ENCODE measurements around the gene POLE.

Gene POLE

GRCh38 chr12:132651444-132652100 is 35.6 kb downstream of the POLE start:
- DNase-seq: no peak

DNA sequence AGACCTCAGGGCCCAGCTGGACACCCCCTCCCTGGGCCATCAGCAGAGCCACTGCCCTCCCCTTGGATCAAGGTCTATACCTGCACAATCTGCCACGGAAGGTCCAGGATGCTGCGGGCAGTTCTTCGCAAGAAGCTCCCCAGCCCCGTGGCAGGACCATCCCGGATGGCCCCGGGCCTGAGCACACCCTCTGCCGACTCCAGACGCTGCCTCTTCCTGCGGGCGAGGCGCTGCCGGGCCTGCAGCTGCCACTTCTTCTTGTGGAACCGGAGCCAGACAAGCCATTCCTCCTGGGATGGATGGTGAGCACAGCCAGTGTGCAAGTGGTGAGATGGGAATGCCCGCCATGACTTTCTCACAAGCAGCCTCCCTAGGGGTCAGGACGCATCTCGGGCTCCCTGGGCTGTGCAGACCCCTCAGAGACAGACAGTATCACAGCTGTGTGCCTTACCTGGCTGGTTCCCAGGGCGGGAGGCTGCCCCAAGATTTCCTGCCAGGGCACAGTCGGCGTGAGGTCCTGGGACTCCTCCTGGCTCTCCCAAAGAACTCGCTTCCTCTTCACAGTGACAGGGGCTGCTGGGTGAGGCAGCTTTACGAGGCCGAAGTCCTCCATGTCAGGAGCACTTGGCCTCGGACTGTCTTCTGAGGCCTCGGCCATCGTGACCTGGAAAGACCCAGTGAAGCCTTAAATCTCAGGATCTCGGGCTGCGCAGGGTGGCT is 37.8 kb downstream of the POLE start:
- no peak for DNase-seq

- no peak for DNase-seq
These were observed 38.4 kb downstream of the POLE start for GRCh38 chr12:132648616-132649225.

DNA sequence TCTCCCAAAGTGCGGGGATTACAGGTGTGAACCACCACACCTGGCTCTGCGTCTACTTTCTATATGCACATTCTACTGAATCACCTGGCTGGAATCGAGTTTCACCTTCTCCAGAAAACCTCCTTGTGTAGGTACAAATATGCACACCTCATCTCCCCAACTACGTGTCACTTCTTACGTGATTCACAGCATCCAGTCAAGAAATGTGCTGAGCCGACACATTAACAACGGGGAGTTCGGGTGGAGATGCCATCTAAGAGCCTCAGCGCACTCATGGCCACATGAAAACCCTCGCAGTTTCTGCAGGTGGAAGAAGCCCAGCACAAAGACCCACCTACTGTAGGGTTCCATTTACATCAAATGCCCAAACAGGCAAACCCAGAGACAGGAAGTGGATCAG is 39.3 kb downstream of the POLE start:
- no peak for DNase-seq

DNA sequence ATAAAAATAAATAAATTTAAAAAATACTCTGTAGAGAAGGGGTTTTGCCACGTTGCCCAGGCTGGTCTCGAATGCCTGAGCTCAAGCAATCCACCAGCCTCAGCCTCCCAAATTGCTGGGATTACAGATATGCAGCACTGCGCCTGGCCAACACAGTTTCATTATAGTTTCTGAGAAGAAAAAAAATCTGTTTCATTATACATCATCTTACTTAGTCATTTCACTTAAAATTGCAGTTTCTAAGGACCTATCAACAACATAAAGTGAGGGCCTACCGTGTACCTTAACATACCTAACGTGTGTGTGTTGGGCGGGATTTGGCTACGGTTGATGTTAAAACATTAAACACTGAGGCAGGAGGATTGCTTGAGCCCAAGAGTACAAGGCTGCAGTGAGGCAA is 40.3 kb downstream of the POLE start:
- DNase-seq: no peak

DNA sequence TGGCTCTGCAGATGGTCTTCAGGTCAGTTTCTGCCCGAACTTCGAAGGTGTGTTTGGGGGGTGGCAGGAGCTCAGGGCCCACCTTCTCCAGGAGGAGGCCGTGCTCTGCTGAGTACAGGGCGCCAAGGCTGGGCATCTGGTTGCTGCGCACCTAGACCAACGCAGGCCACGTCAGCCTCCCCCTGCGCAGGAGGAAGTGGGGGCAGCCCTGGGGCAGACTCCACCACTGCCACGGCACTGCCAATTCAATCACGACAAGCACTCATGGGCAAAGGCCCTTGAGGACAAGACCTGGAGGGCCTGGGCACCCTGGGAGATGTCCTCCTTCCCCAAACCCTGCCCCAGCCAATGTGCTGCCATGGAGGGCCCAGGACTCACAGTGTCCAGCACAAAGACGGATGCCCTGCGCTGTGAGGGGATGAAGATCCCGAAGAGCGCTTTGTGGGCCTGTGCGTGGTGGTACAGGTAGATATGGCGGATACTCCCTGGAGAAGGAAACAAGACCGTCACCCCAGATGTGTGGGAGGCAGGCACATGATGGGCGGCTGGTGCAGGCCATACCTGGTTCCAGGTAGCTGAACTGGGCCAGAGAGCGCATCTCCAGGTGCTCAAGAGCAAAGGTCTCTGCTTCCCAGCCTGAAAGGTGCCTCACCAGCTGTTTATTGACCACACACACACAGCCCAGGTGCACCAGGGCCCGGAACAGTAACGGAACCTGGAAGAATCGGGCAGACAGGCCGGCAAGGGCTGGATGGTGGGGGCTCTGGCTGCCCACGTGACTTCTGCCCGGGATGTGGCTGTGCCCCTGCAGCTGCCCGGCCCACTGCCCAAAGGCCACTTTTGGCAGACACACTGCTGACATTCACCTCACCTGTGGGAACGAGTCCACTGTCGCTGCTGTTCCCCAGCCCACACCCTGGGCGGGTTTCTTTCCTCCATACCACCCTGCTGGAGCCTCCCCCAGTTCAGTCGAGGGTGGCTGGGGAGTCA is 44.0 kb downstream of the POLE start:
- no peak for DNase-seq

- DNase-seq: no peak
These were observed 45.1 kb downstream of the POLE start for GRCh38 chr12:132641811-132642650.

GRCh38 chr12:132640936-132641335 is 46.2 kb downstream of the POLE start:
- DNase-seq: no peak

- DNase-seq: no peak
These were observed 47.1 kb downstream of the POLE start for GRCh38 chr12:132639956-132640520.

- DNase-seq: no peak
These were observed 48.4 kb downstream of the POLE start for GRCh38 chr12:132638541-132639408.

DNA sequence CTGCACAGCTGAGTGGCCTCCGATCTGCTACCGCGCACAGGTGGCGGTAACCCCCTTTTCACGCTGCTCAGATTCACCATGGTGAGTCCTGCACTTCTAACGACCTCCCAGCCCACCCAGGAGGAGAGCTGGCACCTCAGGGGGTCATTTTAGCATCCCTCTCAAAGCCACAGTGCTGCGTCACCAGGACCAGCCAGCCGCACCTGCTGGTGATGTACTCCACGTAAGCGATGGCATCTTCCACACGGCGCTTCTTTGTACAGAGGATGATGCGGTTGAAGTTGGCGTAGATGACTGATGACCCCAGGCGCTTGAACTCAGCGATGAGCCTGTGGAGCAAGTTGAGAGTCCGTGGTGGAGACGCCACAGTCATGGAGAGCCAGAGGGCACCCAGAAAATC is 49.3 kb downstream of the POLE start:
- no peak for DNase-seq

DNA sequence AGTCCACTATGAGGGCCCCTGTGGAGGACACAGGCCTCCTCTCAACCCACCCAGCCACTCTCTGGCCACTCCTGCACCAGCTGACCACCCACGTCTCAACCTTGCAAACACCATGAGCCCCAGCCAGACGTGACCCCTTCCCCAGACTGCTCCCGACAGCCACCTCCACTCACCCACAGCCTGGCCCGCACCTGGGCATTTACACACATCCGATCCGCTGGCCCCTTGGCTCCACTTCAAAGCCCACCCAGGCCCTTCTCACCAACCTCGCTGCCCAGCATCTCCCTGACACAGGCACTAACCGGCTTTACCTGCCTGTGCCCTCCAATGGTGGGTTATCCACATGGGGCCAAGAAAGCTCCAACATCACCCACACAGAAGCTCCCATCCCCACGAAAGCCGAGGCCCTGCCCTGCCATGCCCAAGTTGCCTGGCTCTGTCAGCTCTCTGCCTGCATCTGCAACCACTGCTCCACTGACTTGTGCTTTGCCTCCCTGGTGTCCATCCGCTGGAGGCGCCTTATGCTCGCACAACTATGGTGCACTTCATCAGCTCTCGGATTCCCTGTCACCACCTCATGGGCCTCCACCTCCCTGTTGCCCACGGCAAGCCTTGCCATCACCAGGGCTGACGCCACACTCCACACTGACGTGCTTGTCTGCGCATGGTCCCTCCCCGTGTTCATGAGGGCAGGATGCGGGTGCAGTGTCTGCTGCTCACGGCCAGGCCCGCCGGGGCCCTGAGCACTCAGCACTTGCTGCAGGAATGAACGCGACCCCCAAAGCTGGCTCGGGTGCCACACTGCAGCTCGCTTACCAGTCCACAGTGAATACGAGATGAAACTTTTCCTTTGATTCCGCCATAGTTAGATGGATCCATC is 51.8 kb downstream of the POLE start:
- no peak for DNase-seq

DNA sequence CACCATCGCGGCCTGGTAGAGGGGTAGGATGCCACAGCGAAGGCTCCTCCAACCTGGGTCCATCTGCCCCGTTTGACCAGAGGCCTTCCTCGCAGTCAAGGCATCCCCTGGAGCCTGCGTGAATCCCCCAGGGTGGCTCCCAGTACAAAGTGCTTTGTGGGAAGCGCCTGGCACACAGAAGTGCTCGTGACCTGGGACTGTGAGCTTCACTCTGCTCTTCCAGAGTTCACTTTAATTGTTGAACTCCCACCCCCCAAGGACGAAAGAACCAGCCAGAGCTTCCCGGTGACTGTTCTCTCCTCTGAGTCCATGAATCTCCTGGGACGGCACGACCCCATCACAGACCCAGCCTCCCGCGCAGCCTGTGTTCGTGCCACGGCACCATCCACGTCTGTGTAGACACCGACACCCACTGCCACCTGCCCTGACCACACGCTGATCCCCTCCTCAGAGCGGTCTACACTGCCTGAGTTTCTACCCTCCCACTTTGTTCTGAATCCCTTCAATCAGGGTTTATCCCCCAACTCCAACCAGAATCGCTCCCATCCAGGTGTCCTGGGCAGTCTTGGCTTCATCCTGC is 52.6 kb downstream of the POLE start:
- DNase-seq: no peak

DNA sequence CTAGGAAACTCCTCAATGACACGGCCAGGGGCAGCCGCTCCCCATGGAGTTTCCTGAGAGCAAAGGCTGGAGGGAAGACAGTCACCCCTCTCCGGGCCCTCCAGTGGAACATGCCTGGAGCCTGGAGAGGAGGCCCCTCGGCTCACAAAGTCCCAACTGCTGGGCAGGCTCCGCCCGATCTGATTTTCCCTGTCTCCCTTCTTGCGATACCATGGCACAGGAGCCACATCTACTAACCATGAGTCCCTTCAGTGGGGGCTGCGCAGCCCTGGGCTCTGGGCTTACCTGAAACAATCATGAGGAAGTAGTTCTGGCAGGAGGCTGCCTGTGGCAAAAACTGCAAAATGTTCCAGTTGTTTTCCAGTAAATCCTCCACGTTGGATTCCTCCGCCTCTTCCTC is 53.2 kb downstream of the POLE start:
- no peak for DNase-seq

DNA sequence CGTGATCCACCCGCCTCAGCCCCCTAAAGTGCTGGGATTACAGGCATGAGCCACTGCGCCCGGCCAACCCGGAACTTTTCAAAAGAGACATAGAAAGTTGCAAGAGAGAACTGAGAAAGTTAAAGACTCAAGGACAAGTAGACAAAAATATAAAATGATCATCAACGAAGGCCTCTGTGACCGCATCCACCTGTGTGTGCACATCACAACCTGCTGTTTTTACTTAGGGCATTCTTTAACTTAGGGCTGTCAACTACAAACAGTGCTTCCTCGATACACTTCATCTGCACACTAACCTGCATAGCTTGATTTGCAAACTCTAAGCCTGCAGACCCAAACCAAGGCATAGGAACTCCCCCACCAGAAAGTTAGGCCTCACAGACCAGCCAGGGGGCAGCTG is 53.7 kb downstream of the POLE start:
- DNase-seq: no peak

DNA sequence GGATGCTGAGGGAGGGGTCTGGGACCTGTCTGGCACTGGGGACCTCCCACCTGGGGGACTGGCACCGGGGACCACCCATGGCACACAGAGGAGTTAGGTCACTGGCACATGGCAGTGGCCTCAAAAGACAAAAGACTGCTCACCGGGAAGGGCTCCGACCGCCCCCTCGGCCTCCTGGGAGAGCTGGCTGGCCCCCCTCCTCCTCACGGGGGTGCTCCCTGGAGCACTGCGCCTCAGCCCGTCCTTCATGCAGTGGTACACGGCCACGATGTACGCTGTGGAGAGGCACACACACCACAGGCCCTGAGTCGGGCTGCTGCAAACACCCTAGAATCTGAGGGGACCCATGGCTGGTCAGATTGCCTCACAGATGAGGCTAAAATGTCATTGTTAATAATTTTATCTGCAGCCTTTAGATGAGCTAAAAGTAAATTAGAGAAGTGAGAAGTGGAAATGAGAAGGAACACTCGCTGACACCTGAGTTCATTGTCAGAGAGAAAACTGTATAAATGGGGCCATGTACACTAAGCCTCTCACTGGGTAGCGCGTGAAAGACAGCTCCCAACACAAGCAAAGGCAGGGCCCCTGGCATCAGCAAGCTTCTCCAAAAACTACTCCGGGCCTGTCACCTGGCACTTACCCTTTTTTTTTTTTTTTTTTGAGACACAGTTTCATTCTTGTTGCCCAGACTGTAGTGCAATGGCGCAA is 54.5 kb downstream of the POLE start:
- no peak for DNase-seq

- DNase-seq: no peak
These were observed 55.5 kb downstream of the POLE start for GRCh38 chr12:132631666-132632065.

DNA sequence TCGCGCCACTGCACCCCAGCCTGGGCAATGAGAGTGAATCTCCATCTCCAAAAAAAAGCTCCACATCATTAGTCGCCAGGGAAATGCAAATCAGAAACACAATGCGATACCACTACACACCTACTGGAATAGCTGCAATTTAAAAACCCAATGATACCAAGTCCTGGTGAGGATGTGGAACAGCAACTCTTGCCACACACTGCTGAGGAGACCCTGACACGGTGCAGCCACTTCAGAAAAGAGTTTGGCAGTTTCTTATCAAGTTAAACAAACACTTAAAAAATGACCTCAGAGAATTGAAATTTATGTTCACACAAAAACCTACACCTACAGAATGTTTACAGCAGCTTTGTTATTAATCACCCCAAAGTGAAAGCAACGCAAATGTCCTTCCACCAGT is 56.5 kb downstream of the POLE start:
- no peak for DNase-seq

GRCh38 chr12:132629330-132629729 is 57.8 kb downstream of the POLE start:
- DNase-seq: no peak
